HEK293T (cell line): Measurements from ENCODE around the gene MEF2C.

Experiments
- ARNT ChIP-seq: fragments of 450-650 bp; IDR thresholded peaks from 2 replicates; pipeline ENCODE4 v1.6.1; 2017; ENCODE audit warnings: mild to moderate bottlenecking
- BHLHE40 ChIP-seq: fragments of 450-650 bp; IDR thresholded peaks from 2 replicates; pipeline ENCODE4 v1.6.1; 2016; ENCODE audit warnings: mild to moderate bottlenecking, moderate library complexity, borderline replicate concordance
- ELF4 ChIP-seq: fragments of 450-650 bp; IDR thresholded peaks from 2 replicates; pipeline ENCODE4 v1.6.1; 2017; ENCODE audit warnings: antibody characterized with exemption
- FOXA1 ChIP-seq: fragments of 450-650 bp; IDR thresholded peaks from 2 replicates; pipeline ENCODE4 v1.6.1; 2016; ENCODE audit warnings: mild to moderate bottlenecking
- FOXM1 ChIP-seq: fragments of 450-650 bp; IDR thresholded peaks from 2 replicates; pipeline ENCODE4 v1.6.1; 2017; ENCODE audit warnings: mild to moderate bottlenecking, borderline replicate concordance
- HDGF ChIP-seq: fragments of 450-650 bp; IDR thresholded peaks from 2 replicates; pipeline ENCODE4 v1.6.1; 2017; ENCODE audit warnings: antibody characterized with exemption, borderline replicate concordance
- SUZ12 ChIP-seq: fragments of 450-650 bp; IDR thresholded peaks from 2 replicates; pipeline ENCODE4 v1.6.1; 2016; ENCODE audit warnings: mild to moderate bottlenecking
- ZNF384 ChIP-seq: fragments of 450-650 bp; IDR thresholded peaks from 2 replicates; pipeline ENCODE4 v1.6.1; 2016

- no peak for TF ChIP-seq FOXA1
- TF ChIP-seq ELF4: no peak
- TF ChIP-seq ARNT: no peak
- TF ChIP-seq ZNF384: no peak
- TF ChIP-seq BHLHE40: no peak
- TF ChIP-seq FOXM1: no peak
- TF ChIP-seq SUZ12: no peak
- no peak for TF ChIP-seq HDGF
Observed at GRCh38 chr5:88861231-88861630, 21.8 kb downstream of the MEF2C start.
